Stimulated activated CD4-positive, alpha-beta T cell treated with anti-CD3 and anti-CD28 coated beads, Interleukin-4, amount 100 ng/mL, for 24 hours (primary cell): ENCODE results near the gene SLC9A8.

ENCODE experiments used
- DNase-seq: peaks from one replicate; pipeline ENCODE4 v3.0.0-alpha.2; 2020

Gene SLC9A8

GRCh38 chr20:49786668-49787370 is 25.8 kb upstream of the SLC9A8 start:
- DNase-seq: no peak

- DNase-seq: no peak
Observed at GRCh38 chr20:49787371-49788357, 25.0 kb upstream of the SLC9A8 start.

GRCh38 chr20:49790077-49790798 is 22.4 kb upstream of the SLC9A8 start:
- no peak for DNase-seq

- DNase-seq: no peak
Observed at GRCh38 chr20:49791165-49791564, 21.5 kb upstream of the SLC9A8 start.

- DNase-seq: no peak
Observed at GRCh38 chr20:49792006-49792405, 20.6 kb upstream of the SLC9A8 start.

GRCh38 chr20:49792611-49793010 is 20.0 kb upstream of the SLC9A8 start:
- no peak for DNase-seq

- DNase-seq: no peak
Observed at GRCh38 chr20:49794336-49795134, 18.1 kb upstream of the SLC9A8 start.

- DNase-seq: no peak
Observed at GRCh38 chr20:49795135-49795424, 17.5 kb upstream of the SLC9A8 start.

GRCh38 chr20:49796600-49797343 is 15.9 kb upstream of the SLC9A8 start:
- no peak for DNase-seq

GRCh38 chr20:49797344-49797615 is 15.3 kb upstream of the SLC9A8 start:
- DNase-seq: no peak

- no peak for DNase-seq
Observed at GRCh38 chr20:49798718-49799117, 13.9 kb upstream of the SLC9A8 start.

- no peak for DNase-seq
Observed at GRCh38 chr20:49799698-49800097, 12.9 kb upstream of the SLC9A8 start.

- DNase-seq: no peak
Observed at GRCh38 chr20:49803418-49803817, 9.2 kb upstream of the SLC9A8 start.

- DNase-seq: no peak
Observed at GRCh38 chr20:49804364-49804763, 8.3 kb upstream of the SLC9A8 start.

GRCh38 chr20:49805224-49805876 is 7.3 kb upstream of the SLC9A8 start:
- peak; percentile 73 for DNase-seq

GRCh38 chr20:49808753-49809152 is 3.9 kb upstream of the SLC9A8 start:
- no peak for DNase-seq

GRCh38 chr20:49809803-49810359 is 2.7 kb upstream of the SLC9A8 start:
- DNase-seq: no peak

GRCh38 chr20:49810491-49811190 is 2.0 kb upstream of the SLC9A8 start:
- DNase-seq: no peak

GRCh38 chr20:49811825-49812506 is 662 bp upstream of the SLC9A8 start:
- DNase-seq: no peak
